GM06990 (cell line): ENCODE measurements around the gene NEU3.

Source experiments
- DNase-seq: peaks from one replicate; pipeline ENCODE4 v3.0.0-alpha.2; 2011; ENCODE audit not compliant: insufficient read length; ENCODE audit errors: extremely low read depth
- H3K27me3 ChIP-seq: replicated peaks from 2 replicates; pipeline ENCODE4 v1.6.0; 2011; ENCODE audit warnings: low read length; ENCODE audit not compliant: control insufficient read depth, insufficient read depth
- H3K36me3 ChIP-seq: 2 replicates; pipeline ENCODE4 v1.5.1; 2011; ENCODE audit warnings: low read length; ENCODE audit not compliant: control insufficient read depth, insufficient read depth
- H3K4me3 ChIP-seq: replicated peaks from 2 replicates; pipeline ENCODE4 v1.5.1; 2011; ENCODE audit warnings: low read depth, mild to moderate bottlenecking, control low read depth, low read length
- CTCF ChIP-seq: IDR thresholded peaks from 2 replicates; pipeline ENCODE4 v1.5.1; 2011; ENCODE audit warnings: low read length, control low read depth, mild to moderate bottlenecking, inconsistent platforms; ENCODE audit not compliant: insufficient read depth, poor library complexity, severe bottlenecking

NEU3 gene

GRCh38 chr11:75028321-75028720 is 39.6 kb downstream of the NEU3 start:
- H3K4me3 ChIP-seq, result no peak overlapping the region
- DNase-seq, result no peak
- H3K27me3 ChIP-seq, result no peaks in the 10 kb centered on the region
- H3K36me3 ChIP-seq, result no peaks in the 10 kb centered on the region
- no peak for TF ChIP-seq CTCF

- H3K36me3 ChIP-seq, result no peaks in the 10 kb centered on the region
- no peak overlapping the region for H3K4me3 ChIP-seq
- DNase-seq, result no peak
- TF ChIP-seq CTCF, result no peak
- H3K27me3 ChIP-seq, result no peaks in the 10 kb centered on the region
These were observed 40.0 kb downstream of the NEU3 start for GRCh38 chr11:75028724-75029123.

- no peak overlapping the region for H3K4me3 ChIP-seq
- no peaks in the 10 kb centered on the region for H3K36me3 ChIP-seq
- DNase-seq, result no peak
These were observed 41.3 kb downstream of the NEU3 start for GRCh38 chr11:75029836-75030631.

DNA sequence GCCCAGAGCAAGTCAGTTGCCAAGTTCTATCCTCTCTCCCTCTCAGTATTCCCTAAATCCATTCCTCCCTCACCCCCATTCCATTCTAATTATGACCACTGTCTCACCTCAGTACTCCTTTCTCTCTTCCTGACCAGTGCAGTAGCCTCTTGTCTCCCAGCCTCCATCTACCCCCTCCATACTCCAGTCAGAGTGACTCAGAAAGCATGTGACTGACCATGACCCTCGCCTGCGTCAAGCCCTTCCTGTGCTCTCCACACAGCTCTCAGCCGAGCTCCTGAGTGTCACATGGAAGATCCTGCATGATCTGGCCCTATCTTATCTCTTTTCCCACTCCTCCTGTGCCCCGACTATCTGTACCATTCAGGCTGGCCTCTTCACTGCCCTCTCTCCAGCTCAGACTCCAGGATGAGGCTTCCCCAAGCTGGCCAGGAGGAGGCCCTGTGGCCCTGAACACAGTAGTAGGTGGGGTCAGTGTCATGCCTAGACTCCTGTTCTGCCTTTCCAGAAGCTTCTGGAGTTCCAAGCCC is 42.6 kb downstream of the NEU3 start:
- H3K27me3 ChIP-seq, result no peaks in the 10 kb centered on the region
- no peak for DNase-seq
- H3K36me3 ChIP-seq, result no peaks in the 10 kb centered on the region
- no peak for TF ChIP-seq CTCF
- no peak overlapping the region for H3K4me3 ChIP-seq

More at GRCh38 chr11:75029836-75030631, 41.3 kb downstream of the NEU3 start:
- no peak for TF ChIP-seq CTCF
- no peaks in the 10 kb centered on the region for H3K27me3 ChIP-seq

DNA sequence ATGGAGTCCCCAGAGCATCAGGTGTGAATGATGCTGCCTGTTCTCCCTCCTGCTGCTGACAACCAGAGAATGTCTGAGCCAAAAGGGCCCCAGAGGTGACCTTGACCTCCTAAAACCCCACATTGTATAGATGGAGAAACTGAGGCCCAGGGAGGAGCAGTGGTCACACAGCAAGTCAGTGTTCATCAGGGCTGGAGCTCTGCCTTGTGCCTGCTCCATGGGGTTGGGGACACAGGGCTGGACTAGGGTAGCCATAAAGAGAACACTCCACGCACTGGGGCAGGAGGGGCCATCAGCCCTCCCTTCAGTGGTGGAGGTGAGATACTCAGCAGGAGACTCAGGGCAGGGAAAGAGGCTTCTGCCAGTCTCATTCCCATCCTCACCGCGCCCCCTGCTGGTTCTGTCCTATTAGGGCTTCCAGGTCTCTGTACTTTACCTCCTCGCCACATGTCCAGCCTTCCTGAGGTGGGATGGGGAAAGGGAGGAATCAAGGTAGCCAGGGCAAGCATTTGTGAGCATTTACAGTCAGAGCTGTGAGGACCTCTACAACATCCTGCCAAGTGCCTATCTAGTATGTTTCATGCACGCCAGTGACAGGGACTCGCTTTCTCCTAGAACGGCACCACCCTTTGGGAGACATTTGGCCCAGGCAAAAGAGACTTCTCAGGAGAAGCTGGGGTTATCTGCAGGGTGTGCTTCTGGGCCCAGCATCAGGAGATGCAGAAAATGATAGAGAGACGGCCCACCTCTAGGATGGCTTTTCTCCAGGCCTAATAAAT is 43.2 kb downstream of the NEU3 start:
- no peaks in the 10 kb centered on the region for H3K27me3 ChIP-seq
- no peak overlapping the region for H3K4me3 ChIP-seq
- TF ChIP-seq CTCF, result peak; percentile 86
- no peak for DNase-seq
- no peaks in the 10 kb centered on the region for H3K36me3 ChIP-seq
